Measurements from ENCODE around the gene THAP12. TPM values are rescaled to one million over a fixed set of nuclear protein-coding genes. Genes with fewer than 3 reads are reported as not detected.

THAP12 gene
- total RNA-seq, 1 experiment from 2014 or later: 27.6 TPM

DNA sequence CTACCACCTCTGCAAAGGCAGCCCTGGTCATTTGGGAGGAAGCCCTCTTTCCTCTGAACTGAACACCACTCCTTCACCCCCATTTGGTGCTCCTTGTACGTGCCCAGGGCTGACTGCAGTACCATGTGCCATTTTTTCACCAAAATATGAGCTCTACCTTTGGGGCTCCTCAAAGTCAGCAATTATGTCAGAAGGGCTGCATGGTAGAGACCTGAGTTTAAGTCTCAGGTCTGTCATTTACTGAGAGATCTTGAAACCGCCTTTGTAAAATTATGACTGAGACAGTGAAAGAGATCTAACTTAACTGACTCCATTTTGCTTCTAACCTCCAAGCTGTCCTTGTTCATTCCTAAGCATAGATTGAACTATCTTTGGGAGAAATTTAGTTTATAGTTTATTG, 58.0 kb downstream of the THAP12 start:
- H3K9me3 Mint-ChIP-seq: no peaks in the 10 kb centered on the region
- peak overlapping the region; percentile 58 for H3K4me3 Mint-ChIP-seq
- ATAC-seq (no peak), DNase-seq (ENCODE audit: low spot score) (no peak)
- H3K27ac Mint-ChIP-seq: no peak overlapping the region
- ChIA-PET POLR2A (no interaction called here), CTCF (interaction anchor here (0.6 to 8.7 kb wide), 7 partner anchors 9 to 600 kb away, joined by 3 to 219 read pairs (median 5); partner anchors contain the start of gene WNT11)
- TF ChIP-seq, protein P1, sequence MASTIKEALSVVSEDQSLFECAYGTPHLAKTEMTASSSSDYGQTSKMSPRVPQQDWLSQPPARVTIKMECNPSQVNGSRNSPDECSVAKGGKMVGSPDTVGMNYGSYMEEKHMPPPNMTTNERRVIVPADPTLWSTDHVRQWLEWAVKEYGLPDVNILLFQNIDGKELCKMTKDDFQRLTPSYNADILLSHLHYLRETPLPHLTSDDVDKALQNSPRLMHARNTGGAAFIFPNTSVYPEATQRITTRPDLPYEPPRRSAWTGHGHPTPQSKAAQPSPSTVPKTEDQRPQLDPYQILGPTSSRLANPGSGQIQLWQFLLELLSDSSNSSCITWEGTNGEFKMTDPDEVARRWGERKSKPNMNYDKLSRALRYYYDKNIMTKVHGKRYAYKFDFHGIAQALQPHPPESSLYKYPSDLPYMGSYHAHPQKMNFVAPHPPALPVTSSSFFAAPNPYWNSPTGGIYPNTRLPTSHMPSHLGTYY (CRISPR knock-in tag; IDR thresholded peaks at IDR 0.05): no peak
- TF ChIP-seq NR2C2 (CRISPR knock-in tag; IDR thresholded peaks at IDR 0.05) (no peak), ZNF423 (CRISPR knock-in tag; IDR thresholded peaks at IDR 0.05) (no peak), SMAD3 (CRISPR knock-in tag; IDR thresholded peaks at IDR 0.05; ENCODE audit: borderline replicate concordance) (no peak)
- TF ChIP-seq, protein P2, sequence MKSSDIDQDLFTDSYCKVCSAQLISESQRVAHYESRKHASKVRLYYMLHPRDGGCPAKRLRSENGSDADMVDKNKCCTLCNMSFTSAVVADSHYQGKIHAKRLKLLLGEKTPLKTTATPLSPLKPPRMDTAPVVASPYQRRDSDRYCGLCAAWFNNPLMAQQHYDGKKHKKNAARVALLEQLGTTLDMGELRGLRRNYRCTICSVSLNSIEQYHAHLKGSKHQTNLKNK (CRISPR knock-in tag; IDR thresholded peaks at IDR 0.05): no peak
- H3K4me1 Mint-ChIP-seq: peaks cover 18% of the 10 kb centered on the region
- no peaks in the 10 kb centered on the region for H3K36me3 Mint-ChIP-seq
- peaks cover 45% of the 10 kb centered on the region for H3K27me3 Mint-ChIP-seq (ENCODE audit: low read depth)

DNA sequence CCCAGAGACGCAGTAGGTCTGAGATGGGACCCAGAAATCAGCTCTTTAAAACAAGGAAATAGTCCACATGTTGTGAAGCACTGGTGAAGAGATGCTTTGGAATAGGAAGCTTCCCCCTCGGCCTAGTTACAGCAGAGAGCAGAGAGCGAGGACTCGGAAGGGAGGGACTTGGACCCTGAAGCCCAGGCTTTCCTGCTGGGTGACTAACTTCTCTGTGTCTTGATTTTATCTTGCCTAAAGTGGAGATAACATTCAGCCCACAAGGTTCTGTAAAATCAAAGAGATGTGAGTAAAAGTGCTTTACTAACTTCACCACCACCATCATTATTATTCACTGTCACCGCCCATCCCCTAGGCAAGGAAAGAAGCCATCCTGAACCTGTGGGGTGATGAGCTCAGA, 58.4 kb downstream of the THAP12 start:
- H3K4me1 Mint-ChIP-seq: peaks cover 18% of the 10 kb centered on the region
- ChIA-PET POLR2A (no interaction called here), CTCF (interaction anchor here (0.6 to 8.7 kb wide), 6 partner anchors 8 to 364 kb away, joined by 3 to 219 read pairs (median 5); partner anchors contain the start of gene WNT11)
- TF ChIP-seq TCF7 (CRISPR knock-in tag; IDR thresholded peaks at IDR 0.05; ENCODE audit: low read depth) (no peak), EMX1 (CRISPR knock-in tag; IDR thresholded peaks at IDR 0.05) (no peak), JAZF1 (CRISPR knock-in tag; IDR thresholded peaks at IDR 0.05) (no peak), SMAD4 (CRISPR knock-in tag; IDR thresholded peaks at IDR 0.05) (no peak), RELA (CRISPR knock-in tag; IDR thresholded peaks at IDR 0.05; ENCODE audit: borderline replicate concordance) (no peak)
- TF ChIP-seq, protein P3, sequence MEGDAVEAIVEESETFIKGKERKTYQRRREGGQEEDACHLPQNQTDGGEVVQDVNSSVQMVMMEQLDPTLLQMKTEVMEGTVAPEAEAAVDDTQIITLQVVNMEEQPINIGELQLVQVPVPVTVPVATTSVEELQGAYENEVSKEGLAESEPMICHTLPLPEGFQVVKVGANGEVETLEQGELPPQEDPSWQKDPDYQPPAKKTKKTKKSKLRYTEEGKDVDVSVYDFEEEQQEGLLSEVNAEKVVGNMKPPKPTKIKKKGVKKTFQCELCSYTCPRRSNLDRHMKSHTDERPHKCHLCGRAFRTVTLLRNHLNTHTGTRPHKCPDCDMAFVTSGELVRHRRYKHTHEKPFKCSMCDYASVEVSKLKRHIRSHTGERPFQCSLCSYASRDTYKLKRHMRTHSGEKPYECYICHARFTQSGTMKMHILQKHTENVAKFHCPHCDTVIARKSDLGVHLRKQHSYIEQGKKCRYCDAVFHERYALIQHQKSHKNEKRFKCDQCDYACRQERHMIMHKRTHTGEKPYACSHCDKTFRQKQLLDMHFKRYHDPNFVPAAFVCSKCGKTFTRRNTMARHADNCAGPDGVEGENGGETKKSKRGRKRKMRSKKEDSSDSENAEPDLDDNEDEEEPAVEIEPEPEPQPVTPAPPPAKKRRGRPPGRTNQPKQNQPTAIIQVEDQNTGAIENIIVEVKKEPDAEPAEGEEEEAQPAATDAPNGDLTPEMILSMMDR (IDR thresholded peaks at IDR 0.05): no peak
- TF ChIP-seq, protein P4, sequence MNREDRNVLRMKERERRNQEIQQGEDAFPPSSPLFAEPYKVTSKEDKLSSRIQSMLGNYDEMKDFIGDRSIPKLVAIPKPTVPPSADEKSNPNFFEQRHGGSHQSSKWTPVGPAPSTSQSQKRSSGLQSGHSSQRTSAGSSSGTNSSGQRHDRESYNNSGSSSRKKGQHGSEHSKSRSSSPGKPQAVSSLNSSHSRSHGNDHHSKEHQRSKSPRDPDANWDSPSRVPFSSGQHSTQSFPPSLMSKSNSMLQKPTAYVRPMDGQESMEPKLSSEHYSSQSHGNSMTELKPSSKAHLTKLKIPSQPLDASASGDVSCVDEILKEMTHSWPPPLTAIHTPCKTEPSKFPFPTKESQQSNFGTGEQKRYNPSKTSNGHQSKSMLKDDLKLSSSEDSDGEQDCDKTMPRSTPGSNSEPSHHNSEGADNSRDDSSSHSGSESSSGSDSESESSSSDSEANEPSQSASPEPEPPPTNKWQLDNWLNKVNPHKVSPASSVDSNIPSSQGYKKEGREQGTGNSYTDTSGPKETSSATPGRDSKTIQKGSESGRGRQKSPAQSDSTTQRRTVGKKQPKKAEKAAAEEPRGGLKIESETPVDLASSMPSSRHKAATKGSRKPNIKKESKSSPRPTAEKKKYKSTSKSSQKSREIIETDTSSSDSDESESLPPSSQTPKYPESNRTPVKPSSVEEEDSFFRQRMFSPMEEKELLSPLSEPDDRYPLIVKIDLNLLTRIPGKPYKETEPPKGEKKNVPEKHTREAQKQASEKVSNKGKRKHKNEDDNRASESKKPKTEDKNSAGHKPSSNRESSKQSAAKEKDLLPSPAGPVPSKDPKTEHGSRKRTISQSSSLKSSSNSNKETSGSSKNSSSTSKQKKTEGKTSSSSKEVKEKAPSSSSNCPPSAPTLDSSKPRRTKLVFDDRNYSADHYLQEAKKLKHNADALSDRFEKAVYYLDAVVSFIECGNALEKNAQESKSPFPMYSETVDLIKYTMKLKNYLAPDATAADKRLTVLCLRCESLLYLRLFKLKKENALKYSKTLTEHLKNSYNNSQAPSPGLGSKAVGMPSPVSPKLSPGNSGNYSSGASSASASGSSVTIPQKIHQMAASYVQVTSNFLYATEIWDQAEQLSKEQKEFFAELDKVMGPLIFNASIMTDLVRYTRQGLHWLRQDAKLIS (CRISPR knock-in tag; IDR thresholded peaks at IDR 0.05; ENCODE audit: borderline replicate concordance): no peak
- no peaks in the 10 kb centered on the region for H3K9me3 Mint-ChIP-seq
- H3K27me3 Mint-ChIP-seq (ENCODE audit: low read depth): peaks cover 45% of the 10 kb centered on the region
- peak overlapping the region; percentile 58 for H3K4me3 Mint-ChIP-seq
- DNase-seq (ENCODE audit: low spot score) (no peak), ATAC-seq (no peak)
- H3K27ac Mint-ChIP-seq: no peak overlapping the region
- no peaks in the 10 kb centered on the region for H3K36me3 Mint-ChIP-seq

DNA sequence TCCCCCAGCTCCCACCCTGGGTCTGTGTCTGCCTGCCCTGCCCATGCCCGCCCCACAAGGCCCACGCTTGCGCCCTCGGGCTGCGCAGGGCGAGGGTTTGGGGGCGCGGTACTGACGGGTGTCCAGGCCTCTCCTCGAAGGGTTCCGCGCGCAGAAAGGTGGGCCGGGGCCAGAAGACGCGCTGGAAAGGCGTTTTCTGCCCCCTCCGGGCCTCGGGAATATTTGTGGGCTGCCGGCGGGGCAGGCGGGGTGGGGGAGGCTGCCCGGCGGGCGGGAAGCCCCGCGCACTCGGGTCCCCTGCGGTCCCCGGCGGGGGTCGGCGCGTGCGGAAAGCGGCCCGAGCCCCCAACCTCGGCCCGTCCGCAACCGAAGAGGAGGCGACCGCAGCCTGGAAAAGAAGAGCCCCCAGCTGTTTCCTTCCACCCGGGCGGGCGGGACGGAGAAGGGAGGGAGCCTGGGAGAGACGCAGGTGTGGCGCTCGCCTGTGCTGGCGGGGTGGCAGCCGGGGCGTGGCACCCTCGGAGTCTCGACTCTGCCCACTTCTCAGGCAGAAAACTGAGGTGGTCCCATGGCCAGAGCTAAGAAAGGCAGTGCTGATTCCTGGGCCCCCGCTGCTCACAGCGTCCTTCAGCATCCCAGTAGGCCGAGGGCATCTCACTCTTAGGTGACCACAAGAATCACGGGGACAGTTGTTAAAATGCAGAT, 59.0 kb downstream of the THAP12 start:
- Mint-ChIP-seq H3K4me1 (peaks cover 18% of the 10 kb centered on the region), H3K9me3 (no peaks in the 10 kb centered on the region), H3K27me3 (ENCODE audit: low read depth) (peaks cover 45% of the 10 kb centered on the region), H3K27ac (no peak overlapping the region), H3K4me3 (peak overlapping the region; percentile 64), H3K36me3 (no peaks in the 10 kb centered on the region)
- no peak; the same call in 1 of the 2 replicates for ATAC-seq
- ChIA-PET CTCF (interaction anchor here (0.6 to 8.7 kb wide), 4 partner anchors 33 to 364 kb away, joined by 3 to 219 read pairs (median 5); partner anchors contain the start of gene WNT11), POLR2A (no interaction called here)
- DNase-seq (ENCODE audit: low spot score): peak; percentile 19
- no peak for TF ChIP-seq ZNF138 (CRISPR knock-in tag; conservative IDR thresholded peaks at IDR 0.05)
- no peak for TF ChIP-seq ZNF121 (CRISPR knock-in tag; IDR thresholded peaks at IDR 0.05)
- TF ChIP-seq ATF1 (CRISPR knock-in tag; IDR thresholded peaks at IDR 0.05): no peak
- TF ChIP-seq, protein P2 (CRISPR knock-in tag; IDR thresholded peaks at IDR 0.05): no peak
- no peak for TF ChIP-seq SMAD3 (CRISPR knock-in tag; IDR thresholded peaks at IDR 0.05; ENCODE audit: borderline replicate concordance)
- TF ChIP-seq KAT7 (CRISPR knock-in tag; IDR thresholded peaks at IDR 0.05; ENCODE audit: borderline replicate concordance): no peak
- no peak for TF ChIP-seq ETV6 (CRISPR knock-in tag; IDR thresholded peaks at IDR 0.05)
- TF ChIP-seq RELA (CRISPR knock-in tag; IDR thresholded peaks at IDR 0.05; ENCODE audit: borderline replicate concordance): no peak
- TF ChIP-seq, protein P5, sequence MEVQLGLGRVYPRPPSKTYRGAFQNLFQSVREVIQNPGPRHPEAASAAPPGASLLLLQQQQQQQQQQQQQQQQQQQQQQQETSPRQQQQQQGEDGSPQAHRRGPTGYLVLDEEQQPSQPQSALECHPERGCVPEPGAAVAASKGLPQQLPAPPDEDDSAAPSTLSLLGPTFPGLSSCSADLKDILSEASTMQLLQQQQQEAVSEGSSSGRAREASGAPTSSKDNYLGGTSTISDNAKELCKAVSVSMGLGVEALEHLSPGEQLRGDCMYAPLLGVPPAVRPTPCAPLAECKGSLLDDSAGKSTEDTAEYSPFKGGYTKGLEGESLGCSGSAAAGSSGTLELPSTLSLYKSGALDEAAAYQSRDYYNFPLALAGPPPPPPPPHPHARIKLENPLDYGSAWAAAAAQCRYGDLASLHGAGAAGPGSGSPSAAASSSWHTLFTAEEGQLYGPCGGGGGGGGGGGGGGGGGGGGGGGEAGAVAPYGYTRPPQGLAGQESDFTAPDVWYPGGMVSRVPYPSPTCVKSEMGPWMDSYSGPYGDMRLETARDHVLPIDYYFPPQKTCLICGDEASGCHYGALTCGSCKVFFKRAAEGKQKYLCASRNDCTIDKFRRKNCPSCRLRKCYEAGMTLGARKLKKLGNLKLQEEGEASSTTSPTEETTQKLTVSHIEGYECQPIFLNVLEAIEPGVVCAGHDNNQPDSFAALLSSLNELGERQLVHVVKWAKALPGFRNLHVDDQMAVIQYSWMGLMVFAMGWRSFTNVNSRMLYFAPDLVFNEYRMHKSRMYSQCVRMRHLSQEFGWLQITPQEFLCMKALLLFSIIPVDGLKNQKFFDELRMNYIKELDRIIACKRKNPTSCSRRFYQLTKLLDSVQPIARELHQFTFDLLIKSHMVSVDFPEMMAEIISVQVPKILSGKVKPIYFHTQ (CRISPR knock-in tag; IDR thresholded peaks at IDR 0.05): no peak
- no peak for TF ChIP-seq SMAD4 (CRISPR knock-in tag; IDR thresholded peaks at IDR 0.05)
- no peak for TF ChIP-seq JUN (CRISPR knock-in tag; IDR thresholded peaks at IDR 0.05)
- no peak for TF ChIP-seq ESRRA (CRISPR knock-in tag; IDR thresholded peaks at IDR 0.05; ENCODE audit: borderline replicate concordance)
- no peak for TF ChIP-seq ZNF423 (CRISPR knock-in tag; IDR thresholded peaks at IDR 0.05)
- TF ChIP-seq ZNF671 (CRISPR knock-in tag; IDR thresholded peaks at IDR 0.05): no peak
